Measurements from ENCODE around the gene SFTPA1. TPM values are rescaled to one million over a fixed set of nuclear protein-coding genes. Genes with fewer than 3 reads are reported as not detected.
"Not testable (repeated sequence)": the region's sequence is repeated elsewhere in the genome, so short reads cannot be mapped to it uniquely, and the experiment has no call there.

SFTPA1 gene
- polyA plus RNA-seq, 4 donors: 0.21 to 9.2 (median 3.5) TPM; not detected in 1

- H3K27ac ChIP-seq (ENCODE audit: low read depth in 1 of 3, low read length in 2 of 3); H3K27me3 ChIP-seq (ENCODE audit: control insufficient read depth in 3 of 3, insufficient read depth in 3 of 3, low read length in 3 of 3); H3K9me3 ChIP-seq (ENCODE audit: control insufficient read depth in 2 of 2, insufficient read depth in 1 of 2, low read depth in 1 of 2, low read length in 1 of 2); H3K36me3 ChIP-seq (ENCODE audit: control insufficient read depth in 3 of 3, insufficient read depth in 2 of 3, low read depth in 1 of 3, low read length in 3 of 3); H3K4me1 ChIP-seq (ENCODE audit: control insufficient read depth in 3 of 3, insufficient read depth in 2 of 3, low read depth in 1 of 3, low read length in 2 of 3); DNase-seq; H3K4me3 ChIP-seq (ENCODE audit: low read depth in 1 of 3, low read length in 3 of 3); FAIRE-seq: not testable (repeated sequence)
- 53 to 70% (median 64%) methylated on average over 3 to 6 of the region's 6 CpGs for WGBS, 3 donors
Observed at GRCh38 chr10:79582954-79583353, 27.8 kb upstream of the SFTPA1 start.

- Histone ChIP-seq H3K9me3 (ENCODE audit: control insufficient read depth in 2 of 2, insufficient read depth in 1 of 2, low read depth in 1 of 2, low read length in 1 of 2) (no peaks in the 10 kb centered on the region), H3K36me3 (ENCODE audit: control insufficient read depth in 3 of 3, insufficient read depth in 2 of 3, low read depth in 1 of 3, low read length in 3 of 3) (no peaks in the 10 kb centered on the region), H3K4me1 (ENCODE audit: control insufficient read depth in 3 of 3, insufficient read depth in 2 of 3, low read depth in 1 of 3, low read length in 2 of 3) (no peaks in the 10 kb centered on the region), H3K27ac (ENCODE audit: low read depth in 1 of 3, low read length in 2 of 3) (no peak overlapping the region), H3K27me3 (ENCODE audit: control insufficient read depth in 3 of 3, insufficient read depth in 3 of 3, low read length in 3 of 3) (peaks cover 0 to 5% (median 0%) of the 10 kb centered on the region in 3 donors), H3K4me3 (ENCODE audit: low read depth in 1 of 3, low read length in 3 of 3) (no peak overlapping the region)
- no peak for FAIRE-seq
- 84 to 89% (median 86%) methylated on average over 7 of the region's 7 CpGs for WGBS, 3 donors
- DNase-seq: no peak
Observed at GRCh38 chr10:79583488-79584024, 27.2 kb upstream of the SFTPA1 start.

- no peak for FAIRE-seq
- H3K9me3 ChIP-seq (ENCODE audit: control insufficient read depth in 2 of 2, insufficient read depth in 1 of 2, low read depth in 1 of 2, low read length in 1 of 2): no peaks in the 10 kb centered on the region
- WGBS, 3 donors: 84 to 87% (median 87%) methylated on average over 11 of the region's 11 CpGs
- H3K4me3 ChIP-seq (ENCODE audit: low read depth in 1 of 3, low read length in 3 of 3): no peak overlapping the region
- no peak overlapping the region for H3K27ac ChIP-seq (ENCODE audit: low read depth in 1 of 3, low read length in 2 of 3)
- no peaks in the 10 kb centered on the region for H3K4me1 ChIP-seq (ENCODE audit: control insufficient read depth in 3 of 3, insufficient read depth in 2 of 3, low read depth in 1 of 3, low read length in 2 of 3)
- no peaks in the 10 kb centered on the region for H3K36me3 ChIP-seq (ENCODE audit: control insufficient read depth in 3 of 3, insufficient read depth in 2 of 3, low read depth in 1 of 3, low read length in 3 of 3)
- H3K27me3 ChIP-seq (ENCODE audit: control insufficient read depth in 3 of 3, insufficient read depth in 3 of 3, low read length in 3 of 3): peaks cover 0 to 5% (median 0%) of the 10 kb centered on the region in 3 donors
- DNase-seq: no peak
Observed at GRCh38 chr10:79585870-79586527, 24.7 kb upstream of the SFTPA1 start.

GRCh38 chr10:79586933-79587332, 23.8 kb upstream of the SFTPA1 start:
- WGBS, 3 donors: 31 to 54% (median 53%) methylated on average over 2 of the region's 2 CpGs
- FAIRE-seq: no peak
- H3K9me3 ChIP-seq (ENCODE audit: control insufficient read depth in 2 of 2, insufficient read depth in 1 of 2, low read depth in 1 of 2, low read length in 1 of 2): no peaks in the 10 kb centered on the region

GRCh38 chr10:79588800-79589199, 21.9 kb upstream of the SFTPA1 start:
- DNase-seq: no peak
- Histone ChIP-seq H3K9me3 (ENCODE audit: control insufficient read depth in 2 of 2, insufficient read depth in 1 of 2, low read depth in 1 of 2, low read length in 1 of 2) (no peaks in the 10 kb centered on the region), H3K4me3 (ENCODE audit: low read depth in 1 of 3, low read length in 3 of 3) (no peak overlapping the region), H3K27me3 (ENCODE audit: control insufficient read depth in 3 of 3, insufficient read depth in 3 of 3, low read length in 3 of 3) (peaks cover 0 to 4% (median 0%) of the 10 kb centered on the region in 3 donors), H3K36me3 (ENCODE audit: control insufficient read depth in 3 of 3, insufficient read depth in 2 of 3, low read depth in 1 of 3, low read length in 3 of 3) (no peaks in the 10 kb centered on the region), H3K27ac (ENCODE audit: low read depth in 1 of 3, low read length in 2 of 3) (no peak overlapping the region), H3K4me1 (ENCODE audit: control insufficient read depth in 3 of 3, insufficient read depth in 2 of 3, low read depth in 1 of 3, low read length in 2 of 3) (no peaks in the 10 kb centered on the region)
- no peak for FAIRE-seq

More at GRCh38 chr10:79586933-79587332, 23.8 kb upstream of the SFTPA1 start:
- no peak overlapping the region for H3K27ac ChIP-seq (ENCODE audit: low read depth in 1 of 3, low read length in 2 of 3)
- H3K4me3 ChIP-seq (ENCODE audit: low read depth in 1 of 3, low read length in 3 of 3): no peak overlapping the region
- H3K4me1 ChIP-seq (ENCODE audit: control insufficient read depth in 3 of 3, insufficient read depth in 2 of 3, low read depth in 1 of 3, low read length in 2 of 3): no peaks in the 10 kb centered on the region
- DNase-seq: no peak
- H3K27me3 ChIP-seq (ENCODE audit: control insufficient read depth in 3 of 3, insufficient read depth in 3 of 3, low read length in 3 of 3): peaks cover 0 to 5% (median 0%) of the 10 kb centered on the region in 3 donors
- H3K36me3 ChIP-seq (ENCODE audit: control insufficient read depth in 3 of 3, insufficient read depth in 2 of 3, low read depth in 1 of 3, low read length in 3 of 3): no peaks in the 10 kb centered on the region

GRCh38 chr10:79593377-79593776, 17.4 kb upstream of the SFTPA1 start:
- Histone ChIP-seq H3K36me3 (ENCODE audit: control insufficient read depth in 3 of 3, insufficient read depth in 2 of 3, low read depth in 1 of 3, low read length in 3 of 3) (no peaks in the 10 kb centered on the region), H3K27me3 (ENCODE audit: control insufficient read depth in 3 of 3, insufficient read depth in 3 of 3, low read length in 3 of 3) (peaks cover 0 to 4% (median 0%) of the 10 kb centered on the region in 3 donors), H3K27ac (ENCODE audit: low read depth in 1 of 3, low read length in 2 of 3) (no peak overlapping the region), H3K4me3 (ENCODE audit: low read depth in 1 of 3, low read length in 3 of 3) (no peak overlapping the region), H3K9me3 (ENCODE audit: control insufficient read depth in 2 of 2, insufficient read depth in 1 of 2, low read depth in 1 of 2, low read length in 1 of 2) (peaks cover 0 to 4% of the 10 kb centered on the region in 2 donors), H3K4me1 (ENCODE audit: control insufficient read depth in 3 of 3, insufficient read depth in 2 of 3, low read depth in 1 of 3, low read length in 2 of 3) (no peaks in the 10 kb centered on the region)
- DNase-seq (no peak), FAIRE-seq (no peak)
- WGBS, 3 donors: 68 to 83% (median 78%) methylated on average over 1 of the region's 1 CpG

- not testable (repeated sequence) for H3K4me1 ChIP-seq (ENCODE audit: control insufficient read depth in 3 of 3, insufficient read depth in 2 of 3, low read depth in 1 of 3, low read length in 2 of 3); H3K27ac ChIP-seq (ENCODE audit: low read depth in 1 of 3, low read length in 2 of 3); H3K27me3 ChIP-seq (ENCODE audit: control insufficient read depth in 3 of 3, insufficient read depth in 3 of 3, low read length in 3 of 3); H3K4me3 ChIP-seq (ENCODE audit: low read depth in 1 of 3, low read length in 3 of 3); FAIRE-seq; H3K36me3 ChIP-seq (ENCODE audit: control insufficient read depth in 3 of 3, insufficient read depth in 2 of 3, low read depth in 1 of 3, low read length in 3 of 3); H3K9me3 ChIP-seq (ENCODE audit: control insufficient read depth in 2 of 2, insufficient read depth in 1 of 2, low read depth in 1 of 2, low read length in 1 of 2); DNase-seq
- WGBS, 3 donors: 65 to 84% (median 79%) methylated on average over 3 of the region's 3 CpGs
Observed at GRCh38 chr10:79594565-79594964, 16.2 kb upstream of the SFTPA1 start.

GRCh38 chr10:79595510-79595909, 15.2 kb upstream of the SFTPA1 start:
- 37 to 56% (median 44%) methylated on average over 3 of the region's 3 CpGs for WGBS, 3 donors
- H3K27me3 ChIP-seq (ENCODE audit: control insufficient read depth in 3 of 3, insufficient read depth in 3 of 3, low read length in 3 of 3): peaks cover 0 to 4% (median 0%) of the 10 kb centered on the region in 3 donors
- no peak overlapping the region for H3K4me3 ChIP-seq (ENCODE audit: low read depth in 1 of 3, low read length in 3 of 3)
- FAIRE-seq (no peak), DNase-seq (no peak)
- H3K27ac ChIP-seq (ENCODE audit: low read depth in 1 of 3, low read length in 2 of 3): no peak overlapping the region
- H3K4me1 ChIP-seq (ENCODE audit: control insufficient read depth in 3 of 3, insufficient read depth in 2 of 3, low read depth in 1 of 3, low read length in 2 of 3): no peaks in the 10 kb centered on the region
- H3K36me3 ChIP-seq (ENCODE audit: control insufficient read depth in 3 of 3, insufficient read depth in 2 of 3, low read depth in 1 of 3, low read length in 3 of 3): no peaks in the 10 kb centered on the region
- H3K9me3 ChIP-seq (ENCODE audit: control insufficient read depth in 2 of 2, insufficient read depth in 1 of 2, low read depth in 1 of 2, low read length in 1 of 2): peaks cover 0 to 4% of the 10 kb centered on the region in 2 donors

GRCh38 chr10:79599644-79600043, 11.1 kb upstream of the SFTPA1 start:
- WGBS, 3 donors: 80 to 85% (median 82%) methylated on average over 9 of the region's 9 CpGs
- H3K9me3 ChIP-seq (ENCODE audit: control insufficient read depth in 2 of 2, insufficient read depth in 1 of 2, low read depth in 1 of 2, low read length in 1 of 2): peaks cover 0 to 10% of the 10 kb centered on the region in 2 donors
- H3K4me3 ChIP-seq (ENCODE audit: low read depth in 1 of 3, low read length in 3 of 3); H3K27me3 ChIP-seq (ENCODE audit: control insufficient read depth in 3 of 3, insufficient read depth in 3 of 3, low read length in 3 of 3); FAIRE-seq; H3K36me3 ChIP-seq (ENCODE audit: control insufficient read depth in 3 of 3, insufficient read depth in 2 of 3, low read depth in 1 of 3, low read length in 3 of 3); H3K27ac ChIP-seq (ENCODE audit: low read depth in 1 of 3, low read length in 2 of 3); H3K4me1 ChIP-seq (ENCODE audit: control insufficient read depth in 3 of 3, insufficient read depth in 2 of 3, low read depth in 1 of 3, low read length in 2 of 3); DNase-seq: not testable (repeated sequence)
